Suprapubic skin (tissue), 4 donors: Measurements from ENCODE around the gene MTERF4.

Experiments
- EP300 ChIP-seq: sonication (generic); formaldehyde crosslinking; IDR thresholded peaks from one replicate; pipeline ENCODE4 v1.6.1; 2017; ENCODE audit warnings: antibody characterized with exemption
- POLR2A ChIP-seq, 2 donors: fragments of 450-650 bp; IDR thresholded peaks; one replicate each; pipeline ENCODE4 v1.6.1; 2017; ENCODE audit warnings: antibody characterized with exemption in 2 of 2, mild to moderate bottlenecking in 2 of 2, moderate library complexity in 2 of 2
- POLR2AphosphoS5 ChIP-seq, 3 donors: sonication (generic); formaldehyde crosslinking; IDR thresholded peaks; one replicate each; pipeline ENCODE4 v1.6.1; 2017; ENCODE audit warnings: antibody characterized with exemption in 3 of 3
- TF ChIP-seq, protein P1 (sequence below), 2 donors: fragments of 200-600 bp in 1 of 2; fragments of 450-650 bp in 1 of 2; sonication (generic) in 1 of 2; IDR thresholded peaks; one replicate each; pipeline ENCODE4 v1.5.1; 2016 to 2019; ENCODE audit warnings: antibody characterized with exemption in 2 of 2, mild to moderate bottlenecking in 1 of 2, moderate library complexity in 1 of 2

DNA sequence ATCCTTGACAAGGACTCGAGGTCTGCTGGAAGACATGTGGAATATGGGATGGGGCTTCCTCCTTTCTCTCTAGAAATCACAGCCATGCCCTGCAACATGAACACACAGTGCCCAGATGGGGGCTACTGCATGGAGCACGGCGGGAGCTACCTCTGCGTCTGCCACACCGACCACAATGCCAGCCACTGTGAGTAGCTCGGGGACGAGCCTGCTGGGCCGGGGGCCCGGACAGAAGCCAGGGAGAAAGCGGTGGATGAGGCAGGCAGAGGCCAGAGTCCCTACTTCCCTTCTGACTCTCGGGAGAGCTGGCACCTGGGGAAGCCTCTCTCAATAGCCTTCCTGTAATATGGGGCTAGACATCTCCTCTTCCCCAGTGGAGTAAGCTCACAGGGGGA lies 53.1 kb downstream of the MTERF4 start:
- no peak for TF ChIP-seq EP300
- TF ChIP-seq, protein P1, sequence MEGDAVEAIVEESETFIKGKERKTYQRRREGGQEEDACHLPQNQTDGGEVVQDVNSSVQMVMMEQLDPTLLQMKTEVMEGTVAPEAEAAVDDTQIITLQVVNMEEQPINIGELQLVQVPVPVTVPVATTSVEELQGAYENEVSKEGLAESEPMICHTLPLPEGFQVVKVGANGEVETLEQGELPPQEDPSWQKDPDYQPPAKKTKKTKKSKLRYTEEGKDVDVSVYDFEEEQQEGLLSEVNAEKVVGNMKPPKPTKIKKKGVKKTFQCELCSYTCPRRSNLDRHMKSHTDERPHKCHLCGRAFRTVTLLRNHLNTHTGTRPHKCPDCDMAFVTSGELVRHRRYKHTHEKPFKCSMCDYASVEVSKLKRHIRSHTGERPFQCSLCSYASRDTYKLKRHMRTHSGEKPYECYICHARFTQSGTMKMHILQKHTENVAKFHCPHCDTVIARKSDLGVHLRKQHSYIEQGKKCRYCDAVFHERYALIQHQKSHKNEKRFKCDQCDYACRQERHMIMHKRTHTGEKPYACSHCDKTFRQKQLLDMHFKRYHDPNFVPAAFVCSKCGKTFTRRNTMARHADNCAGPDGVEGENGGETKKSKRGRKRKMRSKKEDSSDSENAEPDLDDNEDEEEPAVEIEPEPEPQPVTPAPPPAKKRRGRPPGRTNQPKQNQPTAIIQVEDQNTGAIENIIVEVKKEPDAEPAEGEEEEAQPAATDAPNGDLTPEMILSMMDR (IDR thresholded peaks at IDR 0.05), result no peak
- no peak for TF ChIP-seq POLR2AphosphoS5 (IDR thresholded peaks at IDR 0.05)
- no peak for TF ChIP-seq POLR2A (IDR thresholded peaks at IDR 0.05)
